Neuronal stem cell (in vitro differentiated cells): Measurements from ENCODE around the gene GABBR2.

Experiments used
- DNase-seq: peaks from one replicate; pipeline ENCODE4 v3.0.0-alpha.2; 2013; ENCODE audit warnings: low spot score
- H2AFZ ChIP-seq: one replicate; pipeline ENCODE4 v1.6.1; 2013; ENCODE audit warnings: mild to moderate bottlenecking, low read length, inconsistent platforms
- H2AK5ac ChIP-seq: 2 replicates; pipeline ENCODE4 v1.6.1; 2013; ENCODE audit warnings: low read depth, mild to moderate bottlenecking, inconsistent platforms, low read length, moderate library complexity, mixed read lengths
- H2BK120ac ChIP-seq: 2 replicates; pipeline ENCODE4 v1.6.1; 2013; ENCODE audit warnings: low read depth, mild to moderate bottlenecking, inconsistent platforms, low read length, moderate library complexity, mixed read lengths
- H2BK12ac ChIP-seq: one replicate; pipeline ENCODE4 v1.6.1; 2013; ENCODE audit warnings: low read length, inconsistent platforms
- H2BK15ac ChIP-seq: 2 replicates; pipeline ENCODE4 v1.6.1; 2013; ENCODE audit warnings: mild to moderate bottlenecking, low read length, inconsistent platforms, mixed read lengths
- H2BK5ac ChIP-seq: one replicate; pipeline ENCODE4 v1.6.1; 2013; ENCODE audit warnings: inconsistent platforms, mild to moderate bottlenecking, low read length, moderate library complexity
- H3K14ac ChIP-seq: one replicate; pipeline ENCODE4 v1.6.1; 2013; ENCODE audit warnings: low read length, inconsistent platforms
- H3K18ac ChIP-seq: 2 replicates; pipeline ENCODE4 v1.6.1; 2013; ENCODE audit warnings: low read length, inconsistent platforms
- H3K23ac ChIP-seq: 2 replicates; pipeline ENCODE4 v1.6.1; 2013; ENCODE audit warnings: low read depth, mild to moderate bottlenecking, mixed read lengths, low read length, inconsistent platforms; ENCODE audit not compliant: poor library complexity
- H3K27ac ChIP-seq: replicated peaks from 3 replicates; pipeline ENCODE4 v1.5.1; 2013; ENCODE audit warnings: low read length, inconsistent platforms
- H3K27me3 ChIP-seq, 3 experiments: 2 replicates each; pipeline ENCODE4 v1.6.1; 2013; ENCODE audit warnings: low read length in 3 of 3, mild to moderate bottlenecking in 2 of 3, inconsistent platforms in 1 of 3, low read depth in 1 of 3, mixed read lengths in 1 of 3, moderate library complexity in 1 of 3; ENCODE audit not compliant: control insufficient read depth in 3 of 3, insufficient read depth in 3 of 3
- H3K36me3 ChIP-seq, 2 donors: replicated peaks in 1 of 2; 2 replicates each; pipeline ENCODE4 v1.6.1; 2013; ENCODE audit warnings: low read length in 2 of 2; ENCODE audit not compliant: control insufficient read depth in 2 of 2, insufficient read depth in 2 of 2
- H3K4ac ChIP-seq: 2 replicates; pipeline ENCODE4 v1.6.1; 2013; ENCODE audit warnings: inconsistent platforms, mild to moderate bottlenecking, low read length, moderate library complexity
- H3K4me1 ChIP-seq, 2 donors: 1 replicate in 1 of 2; 2 replicates in 1 of 2; pipeline ENCODE4 v1.6.1; 2013; ENCODE audit warnings: low read length in 2 of 2, low read depth in 1 of 2; ENCODE audit not compliant: control insufficient read depth in 2 of 2, insufficient read depth in 1 of 2
- H3K4me2 ChIP-seq: one replicate; pipeline ENCODE4 v1.6.1; 2013; ENCODE audit warnings: mild to moderate bottlenecking, low read length, inconsistent platforms; ENCODE audit not compliant: insufficient read depth, poor library complexity, severe bottlenecking
- H3K4me3 ChIP-seq, 2 donors: 2 replicates each; pipeline ENCODE4 v1.5.1; 2013; ENCODE audit warnings: low read length in 2 of 2, mild to moderate bottlenecking in 2 of 2, inconsistent platforms in 1 of 2, moderate library complexity in 1 of 2
- H3K79me1 ChIP-seq: one replicate; pipeline ENCODE4 v1.6.1; 2013; ENCODE audit warnings: low read depth, mild to moderate bottlenecking, inconsistent platforms, low read length, moderate library complexity
- H3K9ac ChIP-seq: one replicate; pipeline ENCODE4 v1.6.1; 2013; ENCODE audit warnings: mild to moderate bottlenecking, low read depth, low read length, inconsistent platforms; ENCODE audit not compliant: poor library complexity
- H3K9me3 ChIP-seq, 2 donors: replicated peaks in 1 of 2; 2 replicates each; pipeline versions ENCODE3 to v1.6.1; 2013; ENCODE audit warnings: low read length in 2 of 2, mild to moderate bottlenecking in 2 of 2, inconsistent platforms in 1 of 2, low read depth in 1 of 2, mixed read lengths in 1 of 2, moderate library complexity in 1 of 2; ENCODE audit not compliant: control insufficient read depth in 2 of 2, insufficient read depth in 1 of 2
- H4K8ac ChIP-seq: one replicate; pipeline ENCODE4 v1.6.1; 2013; ENCODE audit warnings: low read depth, mild to moderate bottlenecking, inconsistent platforms, low read length, moderate library complexity
- H4K91ac ChIP-seq: one replicate; pipeline ENCODE4 v1.6.1; 2013; ENCODE audit warnings: low read length, low read depth, mild to moderate bottlenecking, inconsistent platforms; ENCODE audit not compliant: poor library complexity
- WGBS, 2 donors: extraction: QIAGEN DNeasy Blood & Tissue Kit; methylation state at CpG; one replicate each; pipeline ENCODE4 v1.1.7; 2013; ENCODE audit warnings: missing lambda C conversion rate in 2 of 2, mixed read lengths in 1 of 2; ENCODE audit not compliant: insufficient read length in 2 of 2, insufficient replicate concordance in 1 of 2; ENCODE audit errors: extremely low coverage in 2 of 2; 5-methylcytosine and 5-hydroxymethylcytosine counted together

Gene GABBR2

DNA sequence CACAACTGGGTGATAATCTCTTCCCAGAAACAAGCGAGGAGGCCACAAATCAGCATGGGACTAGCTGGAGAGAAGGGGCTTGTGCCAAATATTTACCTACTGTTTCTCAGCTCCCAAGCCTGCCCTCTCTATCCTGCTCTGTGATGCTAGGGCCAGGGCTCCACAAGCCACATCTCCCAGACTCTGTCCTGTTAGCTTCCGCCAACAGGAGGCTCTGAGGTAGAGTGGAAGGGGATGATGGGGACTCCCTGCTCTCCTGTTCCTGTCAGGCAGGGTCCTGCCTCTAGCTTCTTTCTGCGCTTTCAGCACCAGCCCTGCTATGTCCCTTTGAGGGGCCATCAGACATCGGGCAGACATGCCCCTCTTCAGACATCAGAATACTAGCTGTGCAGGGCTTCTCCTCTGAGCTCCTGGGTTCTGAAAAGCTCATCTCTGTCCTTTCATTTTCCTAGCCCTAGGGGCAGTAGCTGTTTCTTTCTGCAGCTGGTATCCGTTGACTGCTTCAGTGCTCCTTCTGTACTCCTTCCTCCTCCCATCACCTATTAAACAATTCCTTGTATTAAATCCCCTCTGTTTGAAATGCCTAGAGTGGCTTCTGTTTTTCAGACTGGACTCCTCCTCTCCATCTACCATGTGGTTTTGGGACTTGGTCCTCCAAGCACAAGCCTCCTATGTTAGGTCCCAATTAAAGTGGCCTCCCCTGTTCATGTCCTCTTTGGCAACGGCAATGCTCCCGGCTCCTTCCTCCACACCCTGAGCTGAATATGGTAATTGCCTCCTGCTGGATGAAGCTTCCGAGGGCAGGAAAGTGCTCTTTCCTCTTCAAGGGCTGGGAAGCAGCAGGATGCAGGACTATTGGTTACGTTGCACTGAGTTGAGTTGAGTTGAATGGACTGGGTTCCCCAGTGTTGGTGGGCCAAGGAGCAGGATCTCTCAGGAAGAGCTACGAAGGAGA, 292.2 kb downstream of the GABBR2 start:
- no peak for DNase-seq
- peaks cover 0 to 6% of the 10 kb centered on the region in 2 donors for H3K9me3 ChIP-seq
- H4K8ac ChIP-seq = no peak overlapping the region
- H2BK5ac ChIP-seq = no peak overlapping the region
- peaks cover 0 to 3% of the 10 kb centered on the region in 2 donors for H3K4me1 ChIP-seq
- no peaks in the 10 kb centered on the region for H3K79me1 ChIP-seq
- H3K23ac ChIP-seq = no peak overlapping the region
- no peak overlapping the region for H2BK12ac ChIP-seq
- H3K14ac ChIP-seq = no peak overlapping the region
- no peak overlapping the region for H3K4me2 ChIP-seq
- no peak overlapping the region for H2AFZ ChIP-seq
- no peaks in the 10 kb centered on the region for H3K36me3 ChIP-seq
- H2AK5ac ChIP-seq = no peak overlapping the region
- no peak overlapping the region for H3K9ac ChIP-seq
- H3K18ac ChIP-seq = no peak overlapping the region
- H4K91ac ChIP-seq = no peak overlapping the region
- no peak overlapping the region for H2BK15ac ChIP-seq
- no peak overlapping the region for H3K4me3 ChIP-seq
- no peak overlapping the region for H2BK120ac ChIP-seq
- WGBS, 2 donors = no CpG with 5 or more reads among the region's 10 CpGs
- no peak overlapping the region for H3K4ac ChIP-seq
- peaks cover 0 to 7% (median 0%) of the 10 kb centered on the region in 3 experiments for H3K27me3 ChIP-seq
- no peak overlapping the region for H3K27ac ChIP-seq

DNA sequence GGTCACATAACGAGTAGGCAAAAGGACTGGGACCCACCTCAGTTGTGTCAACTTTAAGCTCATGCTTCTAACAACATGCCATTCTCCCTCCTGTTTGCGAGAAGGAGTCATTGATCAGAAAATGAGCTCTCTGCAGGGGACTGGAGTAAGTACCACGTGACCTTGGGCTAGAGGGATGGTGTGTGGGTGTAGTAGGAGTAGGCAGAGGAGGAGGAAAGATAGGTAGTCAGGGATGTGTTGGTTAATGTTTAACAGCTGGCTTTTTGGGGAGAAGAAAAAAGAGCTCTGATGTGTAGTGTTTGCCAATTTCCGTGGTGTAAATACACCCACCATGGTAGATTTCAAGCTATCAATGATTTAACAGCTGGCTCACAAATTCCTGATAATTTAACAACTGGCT, 293.0 kb downstream of the GABBR2 start:
- H3K27me3 ChIP-seq = peaks cover 0 to 15% (median 0%) of the 10 kb centered on the region in 3 experiments
- H4K8ac ChIP-seq = no peak overlapping the region
- no peak overlapping the region for H4K91ac ChIP-seq
- H3K9ac ChIP-seq = no peak overlapping the region
- no CpG with 5 or more reads among the region's 4 CpGs for WGBS, 2 donors
- no peak overlapping the region for H3K23ac ChIP-seq
- no peak overlapping the region for H2BK5ac ChIP-seq
- no peak for DNase-seq
- H3K18ac ChIP-seq = no peak overlapping the region
- H3K4me3 ChIP-seq = no peak overlapping the region
- no peak overlapping the region for H2AK5ac ChIP-seq
- H3K4me1 ChIP-seq = peaks cover 0 to 3% of the 10 kb centered on the region in 2 donors
- no peak overlapping the region for H2BK12ac ChIP-seq
- H3K14ac ChIP-seq = no peak overlapping the region
- H3K27ac ChIP-seq = no peak overlapping the region
- H3K4me2 ChIP-seq = no peak overlapping the region
- H3K4ac ChIP-seq = no peak overlapping the region
- no peaks in the 10 kb centered on the region for H3K79me1 ChIP-seq
- H2AFZ ChIP-seq = no peak overlapping the region
- no peak overlapping the region for H2BK15ac ChIP-seq
- no peak overlapping the region for H2BK120ac ChIP-seq
- no peaks in the 10 kb centered on the region for H3K36me3 ChIP-seq
- peaks cover 0 to 6% of the 10 kb centered on the region in 2 donors for H3K9me3 ChIP-seq

DNA sequence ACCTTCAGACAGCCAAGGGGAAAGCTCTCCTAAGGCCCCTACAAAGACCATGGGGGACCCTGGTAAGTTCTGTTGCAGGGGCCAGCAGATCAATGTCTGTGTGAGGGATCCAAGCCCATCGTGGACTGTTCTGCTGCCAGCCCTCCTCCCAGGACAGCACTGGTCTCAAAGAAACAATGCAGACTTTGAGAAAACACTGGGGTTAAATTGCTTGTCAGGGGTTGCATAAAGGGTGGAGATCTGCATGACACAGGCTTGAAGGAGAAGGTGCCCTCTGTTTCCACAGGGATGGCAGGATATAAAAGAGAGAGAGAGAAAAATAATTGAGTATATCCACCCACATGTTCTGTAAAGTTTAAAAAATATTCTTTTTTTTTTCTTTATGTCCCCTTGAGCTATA, 295.7 kb downstream of the GABBR2 start:
- Histone ChIP-seq H3K9me3 (peaks cover 0 to 2% of the 10 kb centered on the region in 2 donors), H2BK5ac (no peak overlapping the region), H3K14ac (no peak overlapping the region), H2BK15ac (no peak overlapping the region), H3K27me3 (peaks cover 0 to 19% (median 0%) of the 10 kb centered on the region in 3 experiments), H2BK120ac (no peak overlapping the region), H2AK5ac (no peak overlapping the region), H3K4me1 (peaks cover 0 to 3% of the 10 kb centered on the region in 2 donors), H4K8ac (no peak overlapping the region), H3K27ac (no peak overlapping the region), H3K9ac (no peak overlapping the region), H3K4me3 (no peak overlapping the region), H3K79me1 (no peaks in the 10 kb centered on the region), H2BK12ac (no peak overlapping the region), H2AFZ (no peak overlapping the region), H4K91ac (no peak overlapping the region), H3K4me2 (no peak overlapping the region), H3K23ac (no peak overlapping the region), H3K4ac (no peak overlapping the region), H3K36me3 (no peaks in the 10 kb centered on the region), H3K18ac (no peak overlapping the region)
- no CpG with 5 or more reads among the region's 1 CpG for WGBS, 2 donors
- no peak for DNase-seq

DNA sequence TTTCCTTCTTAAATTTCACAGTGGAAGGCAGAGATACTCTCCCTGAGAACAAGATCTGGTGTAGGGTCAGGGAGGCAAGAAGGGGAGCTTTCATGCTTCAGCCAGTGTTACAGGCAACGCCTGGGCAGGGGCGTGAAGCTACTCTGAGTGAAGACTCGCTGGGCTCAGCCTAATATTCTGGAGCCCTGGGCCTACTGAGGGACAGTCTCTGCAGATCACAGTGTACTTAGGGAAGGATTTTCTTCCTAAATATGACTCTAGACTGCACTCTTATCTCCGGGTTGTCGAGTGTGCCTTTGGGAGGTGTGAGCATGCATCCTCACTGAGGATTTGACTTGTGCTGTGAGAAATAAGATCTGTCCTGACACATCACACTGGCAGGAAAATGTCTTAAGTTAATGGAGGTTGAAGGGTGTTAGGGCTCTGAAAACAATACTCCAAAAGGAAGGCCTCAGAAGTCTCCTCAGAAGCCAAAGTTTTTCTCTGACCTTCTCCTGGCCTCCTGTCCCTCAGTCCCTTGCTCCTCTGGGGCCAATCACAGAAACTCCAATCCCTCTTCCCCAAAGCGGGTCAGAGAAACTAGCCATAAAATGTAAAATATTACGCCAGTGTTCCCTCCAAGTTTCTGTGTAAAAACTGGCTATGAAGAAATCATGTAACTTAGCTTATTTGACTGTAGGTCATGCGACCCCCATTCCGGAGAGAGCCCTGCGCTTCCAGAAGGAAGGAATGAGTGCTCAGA, 296.5 kb downstream of the GABBR2 start:
- Histone ChIP-seq H4K91ac (no peak overlapping the region), H2BK5ac (no peak overlapping the region), H2AFZ (no peak overlapping the region), H3K9me3 (peaks cover 0 to 2% of the 10 kb centered on the region in 2 donors), H4K8ac (no peak overlapping the region), H3K27me3 (peaks cover 0 to 19% (median 0%) of the 10 kb centered on the region in 3 experiments), H2BK15ac (no peak overlapping the region), H3K9ac (no peak overlapping the region), H2AK5ac (no peak overlapping the region), H3K36me3 (no peaks in the 10 kb centered on the region), H3K4me1 (peaks cover 0 to 3% of the 10 kb centered on the region in 2 donors), H3K14ac (no peak overlapping the region), H2BK120ac (no peak overlapping the region), H3K4me3 (no peak overlapping the region), H3K18ac (no peak overlapping the region), H3K79me1 (no peaks in the 10 kb centered on the region), H2BK12ac (no peak overlapping the region), H3K4ac (no peak overlapping the region), H3K23ac (no peak overlapping the region), H3K4me2 (no peak overlapping the region), H3K27ac (no peak overlapping the region)
- DNase-seq = no peak
- no CpG with 5 or more reads among the region's 10 CpGs for WGBS, 2 donors
